K562 (cell line): ENCODE data around the gene DEGS2. TPM values are rescaled to one million over a fixed set of nuclear protein-coding genes. Genes with fewer than 3 reads are reported as not detected.

Experiments
- ATAC-seq: fragments of 200-7000 bp; cut with Tn5 transposase; 3 replicates; pipeline ENCODE4 v1.9.1; 2020; ENCODE audit warnings: moderate library complexity
- BruUV-seq: library from RNA; stranded (reverse); fragments of 400-500 nt; replicated peaks from 2 replicates; lab custom pipeline; 2021; lab: Mats Ljungman, UMichigan
- CTCF ChIA-PET: fragments of 300-600 bp; formaldehyde crosslinking; extraction: SDS; loops from one replicate; lab custom pipeline; 2021; ENCODE audit warnings: low intra/inter-chr PET ratio; lab: Yijun Ruan, JAX
- POLR2A ChIA-PET: fragments of 300-600, 350-650 bp; sonication (Branson Sonifier 250); formaldehyde crosslinking; extraction: SDS; loops from one replicate; lab custom pipeline; 2021; ENCODE audit warnings: antibody characterized with exemption, inconsistent platforms; lab: Yijun Ruan, JAX
- DNase-seq, 4 experiments: peaks; one replicate each; pipeline versions ENCODE4 v3.0.0 to v3.0.0-alpha.2; 2011 to 2018; ENCODE audit warnings: low spot score in 3 of 4, mixed read lengths in 3 of 4; ENCODE audit errors: extremely low read depth in 1 of 4
- FAIRE-seq: peaks from 2 replicates; lab custom pipeline; 2011; peaks lifted over from hg19 to GRCh38; lab: Jason Lieb, UNC
- H2AFZ ChIP-seq: 2 replicates; pipeline ENCODE4 v1.6.0; 2011; ENCODE audit warnings: low read depth, low read length, control low read depth, inconsistent platforms
- H3K27ac ChIP-seq: fragments of 200-600 bp; 3 replicates; pipeline ENCODE4 v1.8.0; 2011; ENCODE audit warnings: low read depth, mild to moderate bottlenecking, control low read depth, inconsistent platforms, low read length, moderate library complexity, mixed read lengths; ENCODE audit errors: extremely low read depth
- H3K27me3 ChIP-seq, 2 experiments: fragments of 300-600 bp in 1 of 2; 2 replicates in 1 of 2; 3 replicates in 1 of 2; pipeline versions ENCODE4 v1.6.0 to v1.8.0; 2011; ENCODE audit warnings: inconsistent platforms in 2 of 2, low read length in 2 of 2, mild to moderate bottlenecking in 1 of 2, mixed read lengths in 1 of 2, moderate library complexity in 1 of 2; ENCODE audit not compliant: control insufficient read depth in 2 of 2, insufficient read depth in 2 of 2
- H3K36me3 ChIP-seq: fragments of 300-600 bp; 3 replicates; pipeline ENCODE4 v1.8.0; 2011; ENCODE audit warnings: mild to moderate bottlenecking, low read length, inconsistent platforms; ENCODE audit not compliant: control insufficient read depth, insufficient read depth
- H3K4me1 ChIP-seq, 2 experiments: fragments of 200-600 bp in 1 of 2; replicated peaks in 1 of 2; 2 replicates in 1 of 2; 3 replicates in 1 of 2; pipeline versions ENCODE4 v1.5.1 to v1.8.0; 2011; ENCODE audit warnings: inconsistent platforms in 2 of 2, low read length in 2 of 2, mild to moderate bottlenecking in 1 of 2, mixed read lengths in 1 of 2, moderate library complexity in 1 of 2; ENCODE audit not compliant: control insufficient read depth in 2 of 2, insufficient read depth in 2 of 2
- H3K4me2 ChIP-seq: 2 replicates; pipeline ENCODE4 v1.6.1; 2011; ENCODE audit warnings: low read length, control low read depth, inconsistent platforms, mixed read lengths; ENCODE audit not compliant: insufficient read depth
- H3K4me3 ChIP-seq: fragments of 200-600 bp; sonication (generic), shearing (Covaris generic); 2 replicates; pipeline ENCODE4 v1.5.1; 2016; ENCODE audit warnings: control low read depth, inconsistent platforms
- H3K79me2 ChIP-seq: fragments of 200-600 bp; 3 replicates; pipeline ENCODE4 v1.8.0; 2011; ENCODE audit warnings: low read length, inconsistent platforms; ENCODE audit not compliant: control insufficient read depth, insufficient read depth
- H3K9ac ChIP-seq, 2 experiments: 2 replicates each; pipeline versions ENCODE4 v1.6.0 to v1.6.1; 2011; ENCODE audit warnings: low read depth in 2 of 2, low read length in 2 of 2, control low read depth in 1 of 2, inconsistent platforms in 1 of 2, mild to moderate bottlenecking in 1 of 2, mixed read lengths in 1 of 2; ENCODE audit not compliant: insufficient read depth in 1 of 2
- H3K9me1 ChIP-seq: one replicate; pipeline ENCODE4 v1.6.0; 2011; ENCODE audit warnings: inconsistent platforms, mild to moderate bottlenecking, low read length, moderate library complexity; ENCODE audit not compliant: control insufficient read depth, insufficient read depth
- H3K9me3 ChIP-seq: replicated peaks from 2 replicates; pipeline ENCODE4 v1.5.1; 2011; ENCODE audit warnings: low read depth, low read length, inconsistent platforms; ENCODE audit not compliant: control insufficient read depth, insufficient read depth
- H4K20me1 ChIP-seq: replicated peaks from 2 replicates; pipeline ENCODE4 v1.6.1; 2011; ENCODE audit warnings: low read length, inconsistent platforms, mixed read lengths; ENCODE audit not compliant: control insufficient read depth, insufficient read depth
- CSDE1 ChIP-seq, 2 experiments: fragments of 450-650 bp; IDR thresholded peaks; 2 replicates each; pipeline ENCODE4 v1.6.1; 2016; ENCODE audit warnings: mild to moderate bottlenecking in 1 of 2
- FIP1L1 ChIP-seq: fragments of 200-400 bp; formaldehyde crosslinking; IDR thresholded peaks from 2 replicates; pipeline ENCODE4 v1.6.1; 2018; ENCODE audit warnings: mild to moderate bottlenecking, low read depth, low read length; ENCODE audit not compliant: poor library complexity, severe bottlenecking
- HDGF ChIP-seq: fragments of 450-650 bp; IDR thresholded peaks from 2 replicates; pipeline ENCODE4 v1.6.1; 2016
- POLR2G ChIP-seq: fragments of 200-400 bp; formaldehyde crosslinking; IDR thresholded peaks from 2 replicates; pipeline ENCODE4 v1.6.1; 2017; ENCODE audit warnings: low read depth, mild to moderate bottlenecking, antibody characterized with exemption, low read length, moderate library complexity
- RBFOX2 ChIP-seq: fragments of 200-400 bp; formaldehyde crosslinking; IDR thresholded peaks from 2 replicates; pipeline ENCODE4 v1.6.1; 2017; ENCODE audit warnings: low read depth, mild to moderate bottlenecking, low read length, moderate library complexity
- WHSC1 ChIP-seq: IDR thresholded peaks from one replicate; pipeline ENCODE4 v1.6.1; 2012; ENCODE audit warnings: low read length, control low read depth, inconsistent platforms
- WGBS: fragments of 100-300 bp; shearing (Covaris generic); methylation state at CpG from one replicate; pipeline ENCODE4 v1.1.6; 2016; ENCODE audit warnings: low coverage, mixed read lengths; ENCODE audit not compliant: insufficient coverage; ENCODE audit errors: missing lambda C conversion rate; 5-methylcytosine and 5-hydroxymethylcytosine counted together
- in situ Hi-C: fragments of 300-500 bp; cut with MboI; formaldehyde crosslinking; loops from 4 replicates; pipeline ENCODE4 v1.15.0; 2018; ENCODE audit warnings: inconsistent platforms, mixed read lengths
- intact Hi-C: fragments of 100-400 bp; cut with micrococcal nuclease; formaldehyde crosslinking; loops from 2 replicates; pipeline ENCODE4 v1.14.2; 2022
- polyA plus RNA-seq, 8 experiments: library from polyadenylated mRNA; depleted of rRNA in 4 of 8; stranded (reverse) in 5 of 8; unstranded in 3 of 8; fragments of >200 nt; fragmentation: Nextera tagmentation in 2 of 8; fragmentation: Illumina TruSeq in 1 of 8; extraction: Ambion mirVana in 2 of 8; extraction: Trizol in 1 of 8; gene quantifications; 2 replicates each; pipeline versions ENCODE4 v1.2.1 to v1.2.3, GENCODE V29; 2011 to 2014; ENCODE audit warnings: inconsistent platforms in 1 of 8, missing spikeins in 1 of 8
- total RNA-seq, 7 experiments: library from RNA; depleted of rRNA in 6 of 7; stranded (reverse); fragments of >200 nt in 6 of 7; fragmentation: Illumina TruSeq in 2 of 7; extraction: Trizol in 2 of 7; gene quantifications; 2 replicates each; pipeline versions ENCODE4 v1.2.1 to v1.2.3, GENCODE V29; 2011 to 2021; ENCODE audit warnings: low replicate concordance in 1 of 7

The DEGS2 gene
- total and polyA plus RNA-seq, 9 of the 15 experiments (the other 6 are each of a cell fraction or from before 2014, with no cell fraction given) = 0.22 to 2.9 (median 0.70) TPM

- no peak overlapping the region for H3K4me3 ChIP-seq
- no peak for FAIRE-seq
These were observed 12.8 kb downstream of the DEGS2 start for GRCh38 chr14:100146531-100147091.

GRCh38 chr14:100145682-100146464 is 13.6 kb downstream of the DEGS2 start:
- no peaks in the 10 kb centered on the region for H3K9me1 ChIP-seq
- no peak overlapping the region for H3K4me3 ChIP-seq
- ChIA-PET CTCF (no interaction called here), POLR2A (interaction anchor here (0.6 to 0.7 kb wide), 2 partner anchors 167 to 241 kb away, joined by 3 read pairs; no protein-coding TSS in a partner anchor)
- BruUV-seq = no TSS peak
- no peak for FAIRE-seq
- H4K20me1 ChIP-seq = no peaks in the 10 kb centered on the region
- intact Hi-C loops (no loop called here), in situ Hi-C loops (no loop called here)
- no peak overlapping the region for H3K27ac ChIP-seq
- H3K27me3 ChIP-seq = no peaks in the 10 kb centered on the region
- no peak overlapping the region for H3K4me2 ChIP-seq
- peak overlapping the region in 1 of 2 experiments; percentile 81; a peak in 1 of 4 replicates for H3K9ac ChIP-seq
- H3K9me3 ChIP-seq = no peaks in the 10 kb centered on the region
- TF ChIP-seq RBFOX2 (0 out of 2 replicates have a peak, but pooled peaks have one; percentile 10), POLR2G (peak; percentile 24; the same call in 1 of the 2 replicates), HDGF (no peak)
- no peak for DNase-seq
- peaks cover 11% of the 10 kb centered on the region; the same call in 1 of the 3 replicates for H3K36me3 ChIP-seq
- WGBS = 95% methylated on average over 8 of the region's 27 CpGs
- no peak for ATAC-seq
- H2AFZ ChIP-seq = no peak overlapping the region
- peaks cover 26 to 89% of the 10 kb centered on the region in 2 experiments for H3K4me1 ChIP-seq
- H3K79me2 ChIP-seq = peaks cover 13% of the 10 kb centered on the region

More at GRCh38 chr14:100146531-100147091, 12.8 kb downstream of the DEGS2 start:
- in situ Hi-C loops = no loop called here
- Histone ChIP-seq H3K36me3 (peaks cover 11% of the 10 kb centered on the region; the same call in 1 of the 3 replicates), H3K4me2 (no peak overlapping the region), H3K27ac (no peak overlapping the region), H3K4me1 (peaks cover 19 to 84% of the 10 kb centered on the region in 2 experiments), H3K9me3 (no peaks in the 10 kb centered on the region), H3K9me1 (no peaks in the 10 kb centered on the region), H2AFZ (no peak overlapping the region), H3K27me3 (no peaks in the 10 kb centered on the region), H3K79me2 (peaks cover 5% of the 10 kb centered on the region), H3K9ac (no peak overlapping the region; a peak in 1 of 4 replicates), H4K20me1 (no peaks in the 10 kb centered on the region)
- DNase-seq = no peak
- intact Hi-C loops = no loop called here
- TF ChIP-seq FIP1L1 (peak; percentile 7), CSDE1 (IDR thresholded peaks at IDR 0.05) (no peak), WHSC1 (no peak)
- 93% methylated on average over 13 of the region's 29 CpGs for WGBS
- ChIA-PET POLR2A (interaction anchor here (0.6 to 0.7 kb wide), 2 partner anchors 168 to 240 kb away, joined by 3 read pairs; no protein-coding TSS in a partner anchor), CTCF (no interaction called here)
- BruUV-seq = no TSS peak
- no peak for ATAC-seq
